Heart right ventricle (tissue), 16 donors: ENCODE measurements around the gene PPP1R15B. TPM values are rescaled to one million over a fixed set of nuclear protein-coding genes. Genes with fewer than 3 reads are reported as not detected.

Source experiments
- ATAC-seq, 8 donors: fragments of 200-7000 bp; cut with Tn5 transposase; one replicate each; pipeline ENCODE4 v1.9.1; 2020; ENCODE audit warnings: mild to moderate bottlenecking in 8 of 8, moderate library complexity in 8 of 8, moderate number of reproducible peaks in 1 of 8
- DNase-seq, 2 donors: peaks; one replicate each; pipeline ENCODE4 v3.0.0-alpha.2; 2020
- H3K27ac ChIP-seq, 10 donors: fragments of 200-600 bp; sonication (generic) in 2 of 10; one replicate each; pipeline versions ENCODE4 v1.5.0 to v1.8.0; 2020 to 2022; ENCODE audit warnings: mild to moderate bottlenecking in 3 of 10
- H3K27me3 ChIP-seq, 7 donors: fragments of 200-600 bp; one replicate each; pipeline ENCODE4 v1.8.0; 2021 to 2022; ENCODE audit warnings: mild to moderate bottlenecking in 2 of 7
- H3K36me3 ChIP-seq, 9 donors: fragments of 200-600 bp; sonication (generic) in 1 of 9; one replicate each; pipeline versions ENCODE4 v1.5.0 to v1.8.0; 2020 to 2022; ENCODE audit warnings: mild to moderate bottlenecking in 2 of 9
- H3K4me1 ChIP-seq, 9 donors: fragments of 200-600 bp; sonication (generic) in 1 of 9; one replicate each; pipeline versions ENCODE4 v1.5.0 to v1.8.0; 2020 to 2022; ENCODE audit warnings: mild to moderate bottlenecking in 4 of 9
- H3K4me3 ChIP-seq, 10 donors: fragments of 200-600 bp; sonication (generic) in 2 of 10; one replicate each; pipeline versions ENCODE4 v1.5.0 to v1.8.0; 2020 to 2022; ENCODE audit warnings: mild to moderate bottlenecking in 7 of 10, moderate library complexity in 2 of 10
- H3K9me3 ChIP-seq, 11 donors: fragments of 200-600 bp in 10 of 11; sonication (generic) in 2 of 11; one replicate each; pipeline versions ENCODE4 v1.5.0 to v1.8.0; 2013 to 2022; ENCODE audit warnings: mild to moderate bottlenecking in 2 of 11, control low read depth in 1 of 11, moderate library complexity in 1 of 11
- WGBS, 2 donors: extraction: QIAGEN DNeasy Blood & Tissue Kit; methylation state at CpG; one replicate each; pipeline ENCODE4 v1.1.7; 2013; ENCODE audit warnings: inconsistent platforms in 1 of 2; 5-methylcytosine and 5-hydroxymethylcytosine counted together
- intact Hi-C, 10 donors: fragments of 100-400 bp; cut with DNase I; formaldehyde crosslinking; loops; one replicate each; pipeline versions ENCODE4 v1.11.1 to v1.14.2; 2022
- polyA plus RNA-seq, 2 donors: library from polyadenylated mRNA; stranded (reverse); fragments of 200-250 nt; gene quantifications; one replicate each; pipeline ENCODE4 v1.2.3, GENCODE V29; 2013
- total RNA-seq, 10 donors: library from RNA; stranded (reverse); fragmentation: NEBNext Ultra II Directional in 3 of 10; extraction: Animal tissue kit (Norgen Biotek cat#: 25700) in 3 of 10; gene quantifications; one replicate each; pipeline versions ENCODE4 v1.2.1 to v1.2.4, GENCODE V29; 2021 to 2023
- TF ChIP-seq, protein P1 (sequence below), 9 donors: fragments of 200-600 bp; sonication (generic) in 2 of 9; IDR thresholded peaks; one replicate each; pipeline versions ENCODE4 v1.5.0 to v1.8.0; 2021 to 2022; ENCODE audit warnings: antibody characterized with exemption in 9 of 9, mild to moderate bottlenecking in 5 of 9, moderate library complexity in 1 of 9
- donor health status: Arrhythmogenic right ventricular cardiomyopathy.
- donor health status: ischemic (EF 13 %, LVEDD 7.1; RV severe dilation, severe dysfunction).
- donor health status: healthy with polysubstance abuse.
- donor health status: DM: no; HTN: yes; CAD: no.
- donor health status: DM: no; HTN: no; CAD: no.
- donor health status: ischemic (EF 25% LVEDD 6.9; RV normal size, moderate dysfunction).
- donor health status: ischemic (EF 25% LVEDD 5.7; RV mildly dilated, moderate dysfunction).
- donor health status: healthy.
- donor health status: DM: yes; HTN: yes; CAD: no.
- donor health status: Ischemic cardiomyopathy.
- donor health status: ischemic (EF 35%, LVEDD 5.7; RV mildly dilated, moderate dysfunction).
- donor health status: nonischemic (EF 11% LVEDD 7.7; RV severe dilation, severe dysfunction).
- donor health status: DM: yes; HTN: yes; CAD: no.
- donor health status: PGD.
- donor health status: ischemic (EF 29% LVEDD 5.4; RV normal size, mild dysfunction).
- donor health status: nonischemic (EF 23%, LVEDD 6.1; RV moderate dilation, normal function).

The PPP1R15B gene
- total and polyA plus RNA-seq, 12 donors, result 8.4 to 47.3 (median 21.5) TPM

DNA sequence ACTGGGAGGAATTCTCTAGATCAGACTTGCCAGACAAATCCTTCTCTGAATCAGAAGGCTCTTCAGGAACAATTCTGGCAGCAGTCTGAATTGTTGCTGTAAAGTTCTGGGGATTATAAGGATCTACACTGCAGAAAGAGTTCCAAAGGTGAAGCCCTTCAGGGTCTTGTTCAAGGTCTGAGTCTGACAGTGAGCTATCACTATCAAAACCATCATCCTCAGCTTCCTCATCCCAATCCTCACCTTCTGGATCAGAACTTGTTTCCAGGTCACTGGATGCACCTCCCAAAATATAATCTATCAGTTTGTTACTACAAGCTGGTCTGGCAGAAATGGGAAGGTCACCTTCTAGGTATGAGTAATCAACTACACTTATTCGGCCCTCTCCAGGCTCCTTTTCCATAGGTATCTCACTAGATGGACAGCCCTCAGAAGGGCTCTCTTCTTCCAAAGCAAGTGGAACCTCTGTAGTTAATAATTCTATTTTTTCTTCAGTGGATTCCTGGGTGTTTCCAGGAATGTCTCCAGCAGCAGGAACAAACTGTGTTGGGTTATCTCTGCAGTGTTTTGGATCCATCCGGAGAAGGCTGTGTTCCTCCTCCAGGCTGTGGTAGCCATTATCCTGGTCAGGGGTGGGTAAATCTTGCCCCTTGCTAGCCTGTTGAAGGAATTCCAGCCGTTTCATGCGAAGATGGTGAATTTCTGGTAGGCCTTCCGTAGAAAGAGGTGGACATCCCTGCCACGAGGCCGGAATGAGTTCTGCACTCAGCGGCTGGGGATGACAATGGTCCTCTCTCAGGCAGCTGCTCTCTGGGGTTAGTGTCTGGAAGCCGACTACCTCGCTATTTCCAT is 1.6 kb downstream of the PPP1R15B start:
- intact Hi-C loops, result no loop called here
- ATAC-seq, result peak in 4 of 8 donors; percentile 0 to 3 (median 2)
- peak overlapping the region; percentile 87 to 100 (median 98) for H3K27ac ChIP-seq

DNA sequence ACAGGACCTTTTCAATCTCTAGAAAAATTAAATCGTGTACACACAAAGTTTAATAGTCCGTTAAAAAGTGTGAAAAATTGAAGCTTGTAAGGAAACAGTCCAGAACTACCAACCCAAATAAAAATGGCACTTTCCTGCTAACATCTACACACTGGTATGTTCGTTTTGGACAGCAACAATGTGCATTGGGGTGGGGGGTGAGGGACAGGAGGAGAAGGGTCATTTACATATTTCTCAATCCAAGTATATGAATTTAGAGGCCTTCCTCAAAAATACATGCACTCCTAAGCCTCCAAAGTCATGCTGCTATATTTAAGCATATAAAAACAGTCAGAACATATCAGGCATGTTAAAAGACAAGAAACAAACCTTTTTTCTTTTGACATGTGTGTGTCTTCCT is 2.5 kb downstream of the PPP1R15B start:
- H3K27me3 ChIP-seq, result no peaks in the 10 kb centered on the region
- ATAC-seq, result no peak
- H3K9me3 ChIP-seq, result no peaks in the 10 kb centered on the region
- intact Hi-C loops, result no loop called here
- peak overlapping the region in 8 of 10 donors; percentile 94 to 100 (median 98) for H3K27ac ChIP-seq
- peaks cover 0 to 36% (median 18%) of the 10 kb centered on the region in 9 donors for H3K36me3 ChIP-seq
- 0% methylated on average over 3 of the region's 3 CpGs for WGBS, 2 donors
- H3K4me1 ChIP-seq, result peaks cover 0 to 52% (median 36%) of the 10 kb centered on the region in 9 donors
- peak overlapping the region; percentile 65 to 97 (median 86) for H3K4me3 ChIP-seq
- DNase-seq, result no peak
- TF ChIP-seq, protein P1, sequence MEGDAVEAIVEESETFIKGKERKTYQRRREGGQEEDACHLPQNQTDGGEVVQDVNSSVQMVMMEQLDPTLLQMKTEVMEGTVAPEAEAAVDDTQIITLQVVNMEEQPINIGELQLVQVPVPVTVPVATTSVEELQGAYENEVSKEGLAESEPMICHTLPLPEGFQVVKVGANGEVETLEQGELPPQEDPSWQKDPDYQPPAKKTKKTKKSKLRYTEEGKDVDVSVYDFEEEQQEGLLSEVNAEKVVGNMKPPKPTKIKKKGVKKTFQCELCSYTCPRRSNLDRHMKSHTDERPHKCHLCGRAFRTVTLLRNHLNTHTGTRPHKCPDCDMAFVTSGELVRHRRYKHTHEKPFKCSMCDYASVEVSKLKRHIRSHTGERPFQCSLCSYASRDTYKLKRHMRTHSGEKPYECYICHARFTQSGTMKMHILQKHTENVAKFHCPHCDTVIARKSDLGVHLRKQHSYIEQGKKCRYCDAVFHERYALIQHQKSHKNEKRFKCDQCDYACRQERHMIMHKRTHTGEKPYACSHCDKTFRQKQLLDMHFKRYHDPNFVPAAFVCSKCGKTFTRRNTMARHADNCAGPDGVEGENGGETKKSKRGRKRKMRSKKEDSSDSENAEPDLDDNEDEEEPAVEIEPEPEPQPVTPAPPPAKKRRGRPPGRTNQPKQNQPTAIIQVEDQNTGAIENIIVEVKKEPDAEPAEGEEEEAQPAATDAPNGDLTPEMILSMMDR (IDR thresholded peaks at IDR 0.05), result no peak

More for the DNA sequence above, 1.6 kb downstream of the PPP1R15B start:
- no peak for DNase-seq
- 0% methylated on average over 10 of the region's 10 CpGs for WGBS, 2 donors
- Histone ChIP-seq H3K4me3 (peak overlapping the region; percentile 65 to 97 (median 86)), H3K27me3 (no peaks in the 10 kb centered on the region), H3K9me3 (no peaks in the 10 kb centered on the region), H3K36me3 (peaks cover 0 to 36% (median 9%) of the 10 kb centered on the region in 9 donors), H3K4me1 (peaks cover 0 to 49% (median 30%) of the 10 kb centered on the region in 9 donors)
- TF ChIP-seq, protein P1 (IDR thresholded peaks at IDR 0.05), result no peak

GRCh38 chr1:204408602-204409001 is 3.0 kb downstream of the PPP1R15B start:
- peak overlapping the region in 8 of 10 donors; percentile 14 to 100 (median 98) for H3K27ac ChIP-seq
- peaks cover 0 to 48% (median 36%) of the 10 kb centered on the region in 9 donors for H3K4me1 ChIP-seq
- no peaks in the 10 kb centered on the region for H3K9me3 ChIP-seq
- DNase-seq (no peak), ATAC-seq (no peak)
- H3K4me3 ChIP-seq, result peak overlapping the region; percentile 65 to 97 (median 86)
- 2 to 7% methylated on average over 1 of the region's 1 CpG for WGBS, 2 donors
- H3K27me3 ChIP-seq, result no peaks in the 10 kb centered on the region
- H3K36me3 ChIP-seq, result peaks cover 0 to 42% (median 21%) of the 10 kb centered on the region in 9 donors
- intact Hi-C loops, result no loop called here
- TF ChIP-seq, protein P1 (IDR thresholded peaks at IDR 0.05), result no peak

DNA sequence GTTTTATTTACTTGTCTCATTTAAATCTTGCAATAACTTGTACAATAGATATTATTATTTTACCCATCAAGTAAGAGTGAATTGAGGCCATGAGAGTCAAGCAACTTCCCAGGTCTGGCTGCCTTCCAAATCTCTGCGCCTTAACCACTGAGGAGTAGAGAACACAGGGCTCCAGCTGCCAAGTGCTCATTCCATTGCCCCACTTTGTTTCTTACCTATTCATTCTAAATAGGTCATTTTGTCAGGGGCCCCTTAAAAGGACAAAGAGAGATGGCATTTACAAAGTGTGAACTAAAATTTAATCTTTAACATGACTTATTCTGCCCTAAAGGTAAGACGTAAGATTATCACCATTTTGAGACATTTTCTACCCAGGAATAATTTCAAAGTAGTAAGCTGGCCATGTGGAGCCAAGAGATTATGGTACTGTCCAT is 3.5 kb downstream of the PPP1R15B start:
- Histone ChIP-seq H3K4me3 (peak overlapping the region; percentile 65 to 97 (median 86)), H3K9me3 (no peaks in the 10 kb centered on the region), H3K36me3 (peaks cover 0 to 47% (median 21%) of the 10 kb centered on the region in 9 donors), H3K27me3 (no peaks in the 10 kb centered on the region), H3K27ac (peak overlapping the region in 7 of 10 donors; percentile 11 to 100 (median 99)), H3K4me1 (peaks cover 0 to 48% (median 36%) of the 10 kb centered on the region in 9 donors)
- intact Hi-C loops, result no loop called here
- WGBS, 2 donors, result 1 to 4% methylated on average over 2 of the region's 2 CpGs
- ATAC-seq, result no peak
- TF ChIP-seq, protein P1 (IDR thresholded peaks at IDR 0.05), result no peak
- peak; percentile 56 to 81 for DNase-seq
